Stimulated activated CD8-positive, alpha-beta memory T cell treated with anti-CD3 and anti-CD28 coated beads, Interleukin-7, amount 100 ng/mL, for 1 hour (primary cell): ENCODE results near the gene DPP7.
"Not testable (repeated sequence)": the region's sequence is repeated elsewhere in the genome, so short reads cannot be mapped to it uniquely, and the experiment has no call there.

Experiments used
- DNase-seq, 2 donors: peaks; one replicate each; pipeline ENCODE4 v3.0.0-alpha.2; 2020; ENCODE audit warnings: low read depth in 2 of 2

Gene DPP7

DNA sequence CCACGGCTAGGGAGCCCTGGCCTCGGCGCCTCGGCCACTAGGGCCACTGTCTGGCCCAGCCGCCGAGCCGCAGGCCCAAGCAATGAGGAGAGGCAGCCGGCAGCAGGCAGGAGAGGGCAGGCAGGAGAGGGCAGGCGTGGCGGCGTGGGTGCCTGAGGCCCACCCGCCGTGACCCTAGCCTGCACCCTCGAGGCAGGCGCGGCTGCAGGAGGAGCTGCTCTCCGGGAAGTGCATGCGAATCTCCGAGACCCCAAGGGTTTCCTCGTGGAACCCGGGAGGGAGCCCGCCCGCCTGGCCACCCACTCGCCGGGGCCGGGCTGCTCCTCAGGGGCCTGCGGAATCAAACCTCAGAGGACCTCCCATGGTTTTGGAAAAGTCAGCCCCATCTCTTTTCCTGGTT, 33.7 kb upstream of the DPP7 start:
- DNase-seq: no peak

DNA sequence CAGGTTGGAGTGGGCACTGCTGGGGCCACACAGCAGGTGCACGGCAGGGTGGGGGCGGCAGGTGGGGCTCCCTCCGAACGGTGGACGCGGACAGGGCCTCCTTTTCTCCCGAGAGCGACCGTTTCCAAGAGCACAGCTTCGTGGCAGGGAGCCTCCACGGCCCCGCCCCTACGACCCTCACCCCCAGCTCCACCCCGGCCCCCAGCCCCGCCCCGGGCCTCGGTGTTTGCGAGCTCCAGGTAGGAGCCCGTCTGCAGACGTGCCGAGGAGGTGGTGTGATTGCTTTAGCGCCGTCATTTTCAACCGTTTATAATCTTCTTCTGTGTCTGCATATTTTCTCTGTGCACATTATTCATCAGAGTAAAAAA, 33.2 kb upstream of the DPP7 start:
- no peak for DNase-seq

DNA sequence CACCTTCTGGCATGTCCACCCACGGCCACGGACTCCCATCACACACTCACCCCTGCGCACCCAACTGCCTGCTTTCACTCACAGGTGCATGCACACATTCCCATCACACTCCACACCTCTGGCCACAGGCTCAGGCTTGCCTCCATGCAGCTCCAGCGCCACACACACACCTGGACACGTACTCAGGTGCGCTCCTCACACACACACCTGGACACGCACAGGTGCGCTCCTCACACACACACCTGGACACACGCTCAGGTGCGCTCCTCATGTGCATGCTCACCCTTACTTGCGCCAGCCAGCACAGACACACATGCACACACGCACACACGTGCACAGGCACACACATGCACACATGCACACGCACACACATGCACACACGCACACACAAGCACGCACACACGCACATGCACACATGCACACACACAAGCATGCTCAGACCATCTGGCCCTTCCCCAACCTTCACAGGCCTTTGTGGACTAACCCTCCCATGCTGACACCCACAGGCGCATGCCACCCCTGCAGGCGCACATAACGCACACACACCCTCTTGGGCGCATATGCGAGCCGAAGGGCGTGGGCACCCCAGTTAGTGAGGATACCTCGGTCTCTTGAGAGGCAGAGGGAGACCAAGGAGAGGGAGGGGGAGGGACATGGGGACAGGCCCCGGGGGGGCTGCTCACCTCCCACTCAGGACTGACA, 32.7 kb upstream of the DPP7 start:
- no peak for DNase-seq

DNA sequence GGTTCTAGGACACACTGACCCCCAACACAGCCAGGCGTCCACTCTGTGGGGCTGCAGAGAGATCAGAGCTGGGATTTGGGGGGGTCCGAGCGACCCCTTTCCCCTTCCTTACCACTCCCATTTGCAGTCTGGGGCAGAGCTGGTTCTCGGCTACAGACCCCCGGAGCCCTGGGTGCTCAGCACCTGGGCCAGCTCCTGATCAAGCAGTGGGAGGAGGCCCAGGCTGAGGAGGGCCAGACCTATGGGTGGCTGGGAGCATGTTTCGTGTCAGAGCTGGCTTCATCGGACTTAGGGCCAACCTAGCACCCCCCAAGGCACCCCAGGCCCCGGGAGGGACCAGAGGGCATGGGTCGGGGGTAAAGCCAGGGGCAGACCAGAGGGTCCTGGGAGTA, 32.0 kb upstream of the DPP7 start:
- no peak for DNase-seq

DNA sequence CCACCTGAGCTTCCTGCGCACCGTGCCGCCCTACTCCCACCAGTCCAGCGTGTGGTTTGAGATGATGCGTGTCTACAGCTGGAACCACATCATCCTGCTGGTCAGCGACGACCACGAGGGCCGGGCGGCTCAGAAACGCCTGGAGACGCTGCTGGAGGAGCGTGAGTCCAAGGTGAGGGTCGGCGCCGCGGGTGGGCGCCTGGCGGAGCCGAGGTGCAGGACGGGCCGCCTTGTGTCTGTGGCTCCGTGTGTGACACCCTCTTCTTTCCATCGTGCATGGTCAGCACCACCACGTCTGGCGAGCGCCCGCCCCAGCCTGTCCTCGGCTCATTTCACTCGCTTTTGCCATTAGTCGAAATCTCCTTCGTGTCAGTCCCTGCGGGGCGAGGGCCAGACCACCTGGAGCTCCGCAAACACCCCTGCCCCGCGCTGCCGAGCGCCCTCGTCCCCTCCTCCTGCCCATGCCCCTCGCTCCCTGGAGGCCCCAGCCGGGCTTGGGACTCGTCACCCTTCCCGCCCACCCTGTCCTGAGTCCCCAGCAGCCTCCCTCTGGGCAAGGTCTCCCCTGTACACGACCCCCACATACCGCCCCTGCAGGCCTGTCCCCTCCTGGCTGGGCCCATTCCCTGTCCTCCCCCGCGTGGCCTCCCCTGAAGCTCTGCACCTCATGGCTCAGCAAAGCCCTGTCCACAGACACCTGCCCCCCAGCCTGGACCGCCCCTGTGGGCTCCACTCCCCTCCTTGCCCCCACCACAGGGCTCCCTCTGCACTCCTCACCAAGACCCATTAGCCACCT, 31.4 kb upstream of the DPP7 start:
- no peak for DNase-seq

DNA sequence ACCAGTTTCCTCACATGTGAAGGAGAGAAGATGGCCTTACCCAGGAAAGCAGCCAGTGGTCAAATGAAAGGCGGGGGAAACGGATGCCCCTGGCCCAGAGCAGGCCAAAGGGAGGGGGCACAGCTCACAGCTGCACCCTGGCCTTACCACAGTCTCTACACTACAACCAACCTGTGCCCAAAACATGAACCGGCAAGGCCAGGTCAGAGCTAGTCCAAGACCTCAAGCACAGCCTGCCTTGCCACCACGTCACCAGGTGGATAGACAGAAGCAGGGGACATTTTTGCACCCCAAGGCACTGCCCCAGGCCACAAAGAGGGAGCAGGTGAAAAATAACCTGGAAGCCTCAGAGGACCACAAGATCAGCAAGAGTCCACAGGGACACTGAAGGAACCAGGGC, 28.9 kb upstream of the DPP7 start:
- no peak for DNase-seq

DNA sequence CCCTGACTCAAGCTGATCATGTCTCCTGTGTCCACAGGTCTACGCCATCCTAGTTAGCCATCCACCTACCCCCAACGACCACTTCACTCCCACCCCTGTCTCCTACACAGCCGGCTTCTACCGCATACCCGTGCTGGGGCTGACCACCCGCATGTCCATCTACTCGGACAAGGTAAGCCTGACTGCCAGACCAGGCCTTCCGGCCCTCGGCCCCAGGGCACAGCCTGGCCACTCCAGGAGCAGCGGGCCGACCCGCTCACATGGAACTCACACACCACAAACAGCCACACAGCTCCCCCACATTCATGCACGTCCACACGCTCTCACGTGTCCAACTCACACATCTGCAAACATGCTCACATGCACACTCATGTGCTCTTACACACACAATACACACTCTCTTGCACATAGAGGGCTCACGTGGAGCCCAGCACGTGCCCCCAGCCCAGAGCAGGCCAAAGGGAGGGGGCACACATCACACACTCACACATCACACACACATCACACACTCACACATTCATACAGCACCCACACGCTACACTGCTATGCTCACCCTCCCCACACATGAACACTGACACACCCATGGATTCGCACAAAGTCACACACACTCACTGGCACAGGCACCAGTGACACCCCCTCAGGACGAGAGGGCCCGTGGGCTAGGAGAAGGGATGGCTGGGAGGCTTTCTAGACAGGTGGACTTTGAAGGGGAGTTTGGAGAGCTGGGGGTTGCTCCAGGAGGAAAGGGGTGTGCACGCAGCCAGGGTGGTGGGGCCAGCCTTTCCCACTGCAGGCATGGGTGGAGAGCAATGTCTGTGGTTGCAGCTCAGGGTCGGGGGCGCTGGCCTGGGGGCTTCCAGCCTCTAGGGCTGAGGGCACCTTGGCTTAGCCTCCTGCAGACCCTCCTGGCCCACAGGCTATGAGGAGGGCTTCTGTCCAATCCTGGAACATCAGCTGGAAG, 27.7 kb upstream of the DPP7 start:
- no peak for DNase-seq

DNA sequence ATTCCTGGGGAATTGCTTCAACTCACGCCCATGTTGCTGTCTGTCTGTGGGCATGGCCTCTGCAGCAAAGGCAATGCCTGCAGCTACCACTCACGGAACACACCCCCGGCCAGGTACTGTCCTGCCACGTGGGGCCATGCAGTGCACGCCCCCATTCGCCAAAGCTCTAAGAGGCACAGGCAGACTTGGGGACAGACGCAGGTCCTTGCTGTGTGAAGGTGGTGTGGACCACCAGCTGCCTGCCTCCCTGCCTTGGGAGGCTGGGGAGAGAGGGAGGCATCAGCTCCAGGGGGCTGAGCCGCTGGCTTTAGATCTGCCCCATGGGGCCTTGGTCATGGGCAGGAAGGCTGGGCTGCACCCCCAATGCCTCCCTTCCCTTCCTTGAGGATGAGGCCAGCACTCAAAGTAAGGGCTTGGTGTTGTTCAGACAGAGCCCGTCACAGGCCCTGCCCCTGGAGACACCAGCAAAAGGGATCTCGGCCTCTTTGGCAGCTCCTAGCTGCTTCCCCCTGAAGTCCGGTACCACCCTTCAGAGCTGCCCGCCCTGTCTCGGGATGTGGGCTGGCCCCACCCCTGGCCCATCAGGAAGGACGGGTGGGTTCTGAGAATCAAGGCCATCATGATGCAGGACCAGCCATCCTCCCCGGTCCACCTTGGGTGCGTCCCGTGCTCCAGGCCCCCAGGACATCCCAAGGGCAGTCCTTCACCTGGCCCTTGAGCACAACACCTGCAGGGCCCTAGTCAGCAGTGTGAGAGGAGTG, 26.7 kb upstream of the DPP7 start:
- DNase-seq: no peak

DNA sequence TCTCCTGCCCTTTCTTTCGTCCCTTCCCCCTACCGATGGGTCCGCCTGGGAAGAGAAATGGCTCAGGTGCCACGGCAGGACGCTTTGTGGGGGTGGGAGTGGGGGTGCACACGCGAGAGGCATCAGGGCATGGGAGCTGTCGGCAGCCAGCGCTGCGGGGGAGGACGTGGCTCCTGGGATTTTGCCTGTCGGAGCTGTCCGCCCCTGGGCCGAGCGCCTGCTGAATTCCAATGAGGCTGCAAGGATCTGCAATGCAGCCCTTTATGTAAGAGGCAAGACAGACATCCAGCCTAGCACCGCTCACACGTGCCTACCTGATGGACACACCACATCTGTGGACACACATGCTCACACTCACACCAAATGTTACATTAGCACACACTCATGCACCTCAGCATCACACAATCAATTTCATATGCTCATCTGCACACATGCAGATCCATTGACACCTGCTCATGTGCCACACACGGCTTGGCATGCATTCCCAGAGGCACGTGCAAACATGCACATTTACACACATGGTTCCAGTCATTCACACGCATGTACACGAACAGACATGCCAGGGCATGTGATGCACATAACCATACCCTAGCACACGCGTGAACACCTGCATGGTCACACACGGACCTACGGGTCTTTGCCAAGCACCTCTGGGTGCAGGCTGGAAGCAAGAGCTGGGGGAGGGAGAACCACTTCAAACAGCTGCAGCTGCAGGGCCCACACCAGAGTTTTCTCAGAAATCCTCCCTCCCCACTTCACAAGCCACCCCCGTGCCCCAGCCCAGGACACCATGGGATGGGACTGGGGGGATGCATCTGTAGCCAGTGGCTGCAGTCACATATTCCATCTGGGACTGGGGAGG, 25.8 kb upstream of the DPP7 start:
- DNase-seq: no peak

DNA sequence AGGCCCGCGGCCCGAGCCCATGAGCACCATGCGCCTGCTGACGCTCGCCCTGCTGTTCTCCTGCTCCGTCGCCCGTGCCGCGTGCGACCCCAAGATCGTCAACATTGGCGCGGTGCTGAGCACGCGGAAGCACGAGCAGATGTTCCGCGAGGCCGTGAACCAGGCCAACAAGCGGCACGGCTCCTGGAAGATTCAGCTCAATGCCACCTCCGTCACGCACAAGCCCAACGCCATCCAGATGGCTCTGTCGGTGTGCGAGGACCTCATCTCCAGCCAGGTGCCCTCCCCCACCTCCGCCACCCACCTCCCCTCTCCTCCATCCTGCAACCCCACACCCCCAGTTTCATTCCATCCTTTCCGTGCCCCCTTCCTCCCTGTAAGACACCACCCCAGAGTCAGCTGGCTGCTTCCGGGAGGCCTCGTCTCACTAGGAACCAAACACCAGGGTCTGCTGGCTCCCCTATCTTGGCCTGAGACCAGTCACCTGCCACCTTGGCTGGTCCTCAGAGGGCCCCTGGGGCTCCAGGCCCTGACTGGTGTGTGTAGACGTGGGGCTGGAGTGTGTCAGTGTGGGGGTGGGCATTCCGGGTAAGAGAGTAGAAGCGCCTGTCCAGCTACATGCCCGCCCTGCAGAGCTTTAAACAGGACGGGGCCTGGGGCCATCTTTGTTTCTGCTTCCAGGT, 25.1 kb upstream of the DPP7 start:
- DNase-seq: no peak

DNA sequence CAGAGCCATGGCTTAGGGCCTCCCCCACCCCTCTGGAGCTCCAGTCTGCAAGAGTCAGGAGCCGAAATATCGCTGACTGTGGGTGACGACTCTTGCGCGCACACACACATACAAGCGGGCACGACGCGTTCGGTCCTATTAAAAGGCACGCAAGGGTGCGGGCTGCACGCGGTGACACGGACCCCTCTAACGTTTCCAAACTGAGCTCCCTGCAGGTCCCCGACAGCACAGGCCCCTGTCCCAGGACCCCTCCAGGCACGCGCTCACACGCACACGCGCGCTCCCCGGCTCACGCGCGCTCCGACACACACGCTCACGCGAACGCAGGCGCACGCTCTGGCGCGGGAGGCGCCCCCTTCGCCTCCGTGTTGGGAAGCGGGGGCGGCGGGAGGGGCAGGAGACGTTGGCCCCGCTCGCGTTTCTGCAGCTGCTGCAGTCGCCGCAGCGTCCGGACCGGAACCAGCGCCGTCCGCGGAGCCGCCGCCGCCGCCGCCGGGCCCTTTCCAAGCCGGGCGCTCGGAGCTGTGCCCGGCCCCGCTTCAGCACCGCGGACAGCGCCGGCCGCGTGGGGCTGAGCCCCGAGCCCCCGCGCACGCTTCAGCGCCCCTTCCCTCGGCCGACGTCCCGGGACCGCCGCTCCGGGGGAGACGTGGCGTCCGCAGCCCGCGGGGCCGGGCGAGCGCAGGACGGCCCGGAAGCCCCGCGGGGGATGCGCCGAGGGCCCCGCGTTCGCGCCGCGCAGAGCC, 24.4 kb upstream of the DPP7 start, which contains the start of gene GRIN1:
Gene GRIN1, plus strand, starts transcription at position 433 of the 746 bp plus-strand sequence. CDS start 333 bp downstream, outside the sequence.
- no peak for DNase-seq

DNA sequence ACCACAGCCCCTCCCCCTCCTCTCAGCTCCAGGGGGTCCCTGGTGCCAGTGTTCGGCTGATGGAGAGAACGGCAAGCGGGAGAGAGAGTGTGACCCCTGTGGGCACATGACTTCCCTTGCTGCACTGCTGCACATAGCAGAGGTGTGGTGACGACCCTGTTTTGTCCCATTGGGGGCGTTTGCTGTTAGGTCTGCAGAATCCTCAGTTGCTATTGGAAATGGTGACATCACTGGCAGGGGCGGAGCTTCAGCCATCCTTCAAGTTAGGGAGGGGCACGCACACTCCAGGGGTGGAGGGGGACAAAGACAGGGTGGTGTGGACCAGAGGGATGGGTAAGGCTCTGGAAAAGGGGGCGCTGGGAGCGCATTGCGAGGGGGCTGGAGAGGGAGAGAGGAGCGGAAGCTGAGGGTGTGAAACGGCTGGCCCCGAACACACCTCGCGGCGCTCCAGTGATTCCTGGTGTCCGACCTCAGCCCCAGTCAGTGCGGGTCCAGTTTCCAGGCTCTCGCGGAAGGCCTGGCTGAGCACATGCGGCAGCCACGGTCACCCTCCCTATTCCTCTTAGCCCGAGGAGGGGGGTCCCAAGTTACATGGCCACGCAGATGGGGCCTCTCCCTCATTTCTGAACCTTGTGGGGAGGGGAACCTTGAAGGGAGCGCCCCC, 23.7 kb upstream of the DPP7 start:
- DNase-seq: no peak

DNA sequence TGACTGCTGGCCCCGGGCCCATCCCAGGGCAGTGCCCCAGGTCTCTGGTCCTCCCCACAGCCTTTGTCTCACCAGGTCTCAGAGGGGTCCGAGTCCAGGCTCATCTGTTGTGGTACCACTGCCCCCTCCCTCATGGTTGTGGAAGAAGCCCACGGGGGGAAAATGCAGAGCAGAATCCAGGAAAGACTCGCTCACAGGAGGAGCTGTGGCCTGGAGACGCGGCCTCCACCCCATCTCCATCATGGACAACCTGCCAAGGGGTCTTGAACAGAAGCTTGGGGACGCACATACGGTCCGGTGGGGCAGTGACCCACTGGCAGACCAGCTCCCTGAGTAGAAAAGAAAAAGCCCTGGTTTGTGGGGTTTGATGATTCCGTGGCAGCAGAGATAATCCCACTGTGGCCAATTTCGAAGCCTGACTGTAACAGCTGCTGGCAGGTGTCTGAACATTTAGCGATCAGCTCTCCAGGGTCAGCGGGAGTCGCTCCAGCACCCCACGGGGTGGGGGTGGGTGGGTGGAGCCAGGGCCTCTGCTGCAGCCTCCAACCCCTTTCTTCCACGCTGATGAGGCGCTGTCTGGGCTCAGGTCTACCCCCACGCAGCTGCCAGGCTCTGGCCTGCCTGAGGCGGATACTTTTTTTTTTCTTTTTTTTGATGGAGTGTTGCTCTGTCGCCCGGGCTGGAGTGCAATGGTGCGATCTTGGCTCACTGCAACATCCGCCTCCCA, 22.5 kb upstream of the DPP7 start:
- no peak for DNase-seq

DNA sequence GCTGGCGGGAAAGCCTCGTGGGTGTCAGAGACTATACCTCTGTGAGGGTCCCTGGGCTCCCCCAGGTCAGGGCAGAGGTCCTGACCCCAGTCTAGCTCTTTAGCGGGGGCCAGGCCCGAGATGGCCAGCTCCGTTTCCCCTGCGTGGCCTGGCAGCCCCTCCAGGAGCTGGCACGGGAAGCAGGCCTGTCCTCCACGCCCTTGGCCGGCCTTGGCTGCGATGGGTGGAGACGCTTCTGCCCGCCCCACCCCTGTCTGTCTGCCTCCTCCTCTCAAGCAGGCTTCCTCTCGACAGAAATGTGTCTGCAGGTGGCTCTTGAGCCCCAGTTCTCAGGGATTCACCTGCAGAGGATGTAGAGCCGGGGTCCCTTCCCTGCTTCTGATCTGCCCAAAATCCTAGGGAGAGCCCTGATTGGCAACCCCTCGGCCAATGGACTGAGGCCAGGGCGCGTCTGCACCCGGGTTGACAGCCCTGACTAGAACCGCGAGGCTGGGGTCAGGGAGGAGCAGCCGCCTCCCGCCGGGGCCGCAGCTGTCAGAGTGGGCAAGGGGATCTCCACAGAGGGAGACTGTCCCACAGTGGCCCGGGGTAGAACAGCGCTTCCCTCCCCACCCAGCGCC, 21.8 kb upstream of the DPP7 start:
- no peak for DNase-seq

DNA sequence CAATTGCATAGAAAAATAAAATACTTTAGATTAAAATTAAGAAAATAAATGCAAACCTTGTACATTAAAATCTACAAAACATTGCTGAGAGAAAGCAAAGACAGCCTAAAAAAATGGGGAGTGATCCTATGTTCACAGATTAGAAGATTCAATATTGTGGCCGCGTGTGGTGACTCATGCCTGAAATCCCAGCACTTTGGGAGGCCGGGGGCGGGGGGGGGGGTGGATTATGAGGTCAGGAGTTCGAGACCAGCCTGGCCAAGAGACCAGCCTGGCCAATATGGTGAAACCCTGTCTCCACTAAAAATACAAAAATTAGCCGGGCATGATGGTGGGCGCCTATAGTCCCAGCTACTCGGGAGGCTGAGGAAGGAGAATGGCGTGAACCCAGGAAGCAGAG, 20.6 kb upstream of the DPP7 start:
- DNase-seq: not testable (repeated sequence)

DNA sequence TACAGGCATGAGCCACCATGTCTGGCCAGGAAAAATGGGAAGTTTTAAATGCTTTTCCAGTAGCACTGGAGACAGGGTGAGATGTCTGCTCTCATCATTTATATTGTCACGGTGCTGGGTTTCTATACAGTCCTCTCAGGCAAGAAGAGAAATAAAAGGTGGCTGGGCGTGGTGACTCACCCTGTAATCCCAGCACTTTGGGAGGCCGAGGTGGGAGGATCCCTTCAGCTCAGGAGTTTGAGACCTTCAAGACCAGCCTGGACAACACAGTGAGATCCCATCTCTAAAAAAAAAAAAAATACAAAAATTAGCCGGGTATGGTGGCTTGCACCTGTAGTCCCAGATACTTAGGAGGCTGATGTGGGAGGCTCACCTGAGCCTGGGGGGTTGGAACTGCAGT, 19.7 kb upstream of the DPP7 start:
- DNase-seq: no peak

DNA sequence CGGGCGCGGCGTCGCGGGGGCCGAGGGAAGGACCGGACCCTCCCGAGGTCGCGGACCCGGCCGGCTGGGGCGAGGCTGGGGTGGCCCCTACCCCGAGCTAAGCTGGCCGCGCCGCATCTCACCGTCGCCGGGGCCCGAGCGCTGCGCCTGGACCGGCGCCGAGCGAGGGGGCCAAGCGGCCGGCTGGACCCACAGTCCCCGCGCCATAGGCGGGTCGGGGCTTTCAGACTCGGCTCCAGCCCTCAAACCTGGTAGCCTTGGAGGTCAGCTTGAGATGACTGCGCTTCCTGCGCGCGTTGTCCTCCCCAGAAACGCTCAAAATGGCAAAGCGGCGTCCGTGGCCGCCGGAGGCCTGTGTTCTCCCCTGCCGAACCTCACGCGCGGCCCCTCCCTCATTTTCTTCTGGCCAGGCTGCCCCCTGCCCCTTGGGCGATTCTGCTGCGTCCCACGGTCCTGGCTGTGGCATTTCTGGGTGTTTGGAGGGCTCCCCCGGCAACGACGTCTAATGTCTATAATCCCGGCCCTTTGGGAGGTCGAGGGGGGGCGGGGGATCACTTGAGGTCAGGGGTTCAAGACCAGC, 15.7 kb upstream of the DPP7 start:
- no peak for DNase-seq
